IMR-90 (cell line): ENCODE measurements around the gene USPL1.

Experiments used
- CHD1 ChIP-seq: IDR thresholded peaks from 2 replicates; pipeline ENCODE4 v1.6.1; 2012; ENCODE audit warnings: low read depth, low read length, improper control_type of control experiment
- CTCF ChIP-seq: conservative IDR thresholded peaks from 2 replicates; pipeline ENCODE4 v1.5.1; 2012; ENCODE audit warnings: mild to moderate bottlenecking, low read depth, low read length, improper control_type of control experiment
- ELK1 ChIP-seq: fragments of 150-350 bp; IDR thresholded peaks from 2 replicates; pipeline ENCODE4 v1.6.1; 2016; ENCODE audit warnings: low read depth, mild to moderate bottlenecking, low read length, moderate library complexity, borderline replicate concordance
- MAZ ChIP-seq: IDR thresholded peaks from 2 replicates; pipeline ENCODE4 v1.6.1; 2012; ENCODE audit warnings: low read depth, mild to moderate bottlenecking, low read length, improper control_type of control experiment, moderate library complexity, borderline replicate concordance
- MXI1 ChIP-seq: IDR thresholded peaks from 2 replicates; pipeline ENCODE4 v1.6.1; 2012; ENCODE audit warnings: low read depth, mild to moderate bottlenecking, low read length, moderate library complexity, borderline replicate concordance
- POLR2A ChIP-seq: IDR thresholded peaks from 2 replicates; pipeline ENCODE4 v1.6.1; 2012; ENCODE audit warnings: mild to moderate bottlenecking, low read depth, low read length
- RAD21 ChIP-seq: IDR thresholded peaks from 2 replicates; pipeline ENCODE4 v1.6.1; 2012; ENCODE audit warnings: low read length, improper control_type of control experiment
- RFX5 ChIP-seq: IDR thresholded peaks from 2 replicates; pipeline ENCODE4 v1.8.0; 2012; ENCODE audit warnings: low read depth, mild to moderate bottlenecking, low read length, moderate library complexity

- no peak; the same call in 1 of the 2 replicates for TF ChIP-seq CHD1
- TF ChIP-seq ELK1: no peak
- no peak for TF ChIP-seq POLR2A
- TF ChIP-seq RFX5: no peak
- no peak for TF ChIP-seq CTCF
- no peak for TF ChIP-seq MAZ
- TF ChIP-seq RAD21: no peak
- TF ChIP-seq MXI1: no peak
These were observed 1.7 kb upstream of the USPL1 start for GRCh38 chr13:30615866-30616541.
